Panc1 (cell line): Measurements from ENCODE around the gene IZUMO1. TPM values are rescaled to one million over a fixed set of nuclear protein-coding genes. Genes with fewer than 3 reads are reported as not detected.

Source experiments
- ATAC-seq: fragments of 200-7000 bp; cut with Tn5 transposase; 2 replicates; pipeline ENCODE4 v1.9.1; 2020; ENCODE audit warnings: mild to moderate bottlenecking, moderate library complexity
- BruUV-seq: library from RNA; stranded (reverse); fragments of 400-500 nt; replicated peaks from 2 replicates; lab custom pipeline; 2021; lab: Mats Ljungman, UMichigan
- CTCF ChIA-PET: fragments of 300-600 bp; sonication (Branson Sonifier 250); formaldehyde crosslinking; loops from one replicate; lab custom pipeline; 2022; ENCODE audit warnings: antibody characterized with exemption; lab: Charles Lee
- POLR2A ChIA-PET: fragments of 300-600 bp; sonication (Branson Sonifier 250); formaldehyde crosslinking; loops from one replicate; lab custom pipeline; 2022; ENCODE audit warnings: antibody characterized with exemption; lab: Charles Lee
- DNase-seq: peaks from one replicate; pipeline ENCODE4 v3.0.0-alpha.2; 2010; ENCODE audit warnings: low read depth, low spot score
- H3K27ac ChIP-seq: 2 replicates; pipeline ENCODE4 v1.5.1; 2011; ENCODE audit warnings: mild to moderate bottlenecking, low read length, inconsistent platforms
- H3K27me3 ChIP-seq: fragments of 200-500 bp; sonication (Bioruptor generic); 2 replicates; pipeline ENCODE4 v1.6.0; 2014; ENCODE audit warnings: low read length, inconsistent platforms; ENCODE audit not compliant: control insufficient read depth, insufficient read depth
- H3K36me3 ChIP-seq: fragments of 200-500 bp; sonication (Bioruptor generic); 2 replicates; pipeline ENCODE4 v1.5.1; 2014; ENCODE audit warnings: inconsistent platforms, mild to moderate bottlenecking, low read length, moderate library complexity; ENCODE audit not compliant: control insufficient read depth, insufficient read depth
- H3K4me1 ChIP-seq: 2 replicates; pipeline ENCODE4 v1.5.1; 2011; ENCODE audit warnings: inconsistent platforms, mild to moderate bottlenecking, low read length, moderate library complexity; ENCODE audit not compliant: control insufficient read depth, insufficient read depth
- H3K4me3 ChIP-seq, 2 experiments: 2 replicates each; pipeline ENCODE4 v1.5.1; 2011 to 2012; ENCODE audit warnings: low read depth in 2 of 2, low read length in 2 of 2, mild to moderate bottlenecking in 2 of 2, inconsistent platforms in 1 of 2, moderate library complexity in 1 of 2
- H3K9me3 ChIP-seq: fragments of 200-500 bp; sonication (Bioruptor generic); 2 replicates; pipeline ENCODE4 v1.5.1; 2014; ENCODE audit warnings: low read depth, mild to moderate bottlenecking, inconsistent platforms, low read length, moderate library complexity; ENCODE audit not compliant: control insufficient read depth, insufficient read depth
- POLR2AphosphoS5 ChIP-seq: IDR thresholded peaks from 2 replicates; pipeline ENCODE4 v1.6.1; 2012; ENCODE audit warnings: mild to moderate bottlenecking, low read depth, low read length, moderate library complexity
- SIN3A ChIP-seq: IDR thresholded peaks from 2 replicates; pipeline ENCODE4 v1.6.1; 2012; ENCODE audit warnings: low read depth, mild to moderate bottlenecking, low read length, moderate library complexity, borderline replicate concordance; ENCODE audit not compliant: insufficient read depth
- TCF7L2 ChIP-seq: IDR thresholded peaks from 2 replicates; pipeline ENCODE4 v1.6.1; 2011; ENCODE audit warnings: mild to moderate bottlenecking, low read depth, low read length, inconsistent platforms
- in situ Hi-C: cut with HindIII; loops from 2 replicates; pipeline ENCODE4 v1.10.0; 2016; ENCODE audit warnings: low sequenced_read_pairs, low pct_unique_long_range_greater_than_20kb
- intact Hi-C: fragments of 100-400 bp; cut with micrococcal nuclease; formaldehyde crosslinking; loops from one replicate; pipeline ENCODE4 v1.10.0; 2022; ENCODE audit not compliant: unreplicated experiment
- total RNA-seq: library from RNA; stranded (reverse); gene quantifications from one replicate; pipeline ENCODE4 v1.2.1, GENCODE V29; 2021; ENCODE audit not compliant: unreplicated experiment
- TF ChIP-seq, protein P1 (sequence below), 2 experiments: IDR thresholded peaks; 2 replicates each; pipeline ENCODE4 v1.6.1; 2011 to 2012; ENCODE audit warnings: low read depth in 2 of 2, control low read depth in 1 of 2, low read length in 1 of 2, mild to moderate bottlenecking in 1 of 2, moderate library complexity in 1 of 2; ENCODE audit not compliant: insufficient read depth in 1 of 2
- TF ChIP-seq, protein P2 (sequence below): fragments of 450-650 bp; IDR thresholded peaks from 2 replicates; pipeline ENCODE4 v1.5.1; 2017; ENCODE audit warnings: mild to moderate bottlenecking

The IZUMO1 gene
- total RNA-seq, 1 experiment from 2014 or later = not detected

DNA sequence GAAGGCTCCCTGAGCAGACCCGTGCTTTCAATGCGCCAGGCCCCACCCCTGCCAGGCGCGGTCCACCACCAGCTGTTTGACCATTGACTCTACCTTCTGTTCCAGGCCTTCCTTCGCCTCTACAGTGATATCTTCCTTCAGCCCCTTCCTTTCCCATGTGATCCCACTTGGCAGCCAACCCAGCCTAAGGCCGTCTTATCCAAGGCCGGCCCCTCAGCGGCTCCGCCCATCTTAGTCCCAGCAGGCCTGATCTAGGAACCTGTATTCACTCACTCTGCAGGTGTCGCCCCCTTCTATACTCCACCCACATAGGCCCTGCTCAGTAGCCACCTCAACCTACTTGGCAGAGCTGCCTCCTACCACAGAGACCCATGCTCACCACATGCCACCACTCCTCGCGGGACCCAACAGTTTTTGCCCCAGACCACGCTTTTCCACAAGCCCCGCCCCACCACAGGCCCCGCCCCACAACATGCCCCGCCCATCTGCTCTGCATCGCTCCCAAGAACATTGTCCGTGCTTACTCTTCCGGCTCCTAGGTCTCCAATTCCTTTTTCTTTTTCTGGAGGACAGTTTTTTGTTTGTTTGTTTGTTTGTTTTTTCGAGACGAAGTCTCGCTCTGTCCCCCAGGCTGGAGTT is 9.2 kb downstream of the IZUMO1 start:
- ChIA-PET POLR2A (no interaction called here), CTCF (no interaction called here)
- Histone ChIP-seq H3K27ac (no peak overlapping the region), H3K4me1 (no peaks in the 10 kb centered on the region; the same call in 1 of the 2 replicates), H3K27me3 (no peaks in the 10 kb centered on the region), H3K9me3 (no peaks in the 10 kb centered on the region), H3K36me3 (no peaks in the 10 kb centered on the region), H3K4me3 (no peak overlapping the region)
- DNase-seq = no peak
- ATAC-seq = no peak
- intact Hi-C loops = no loop called here
- in situ Hi-C loops = no loop called here
- TF ChIP-seq, protein P1, sequence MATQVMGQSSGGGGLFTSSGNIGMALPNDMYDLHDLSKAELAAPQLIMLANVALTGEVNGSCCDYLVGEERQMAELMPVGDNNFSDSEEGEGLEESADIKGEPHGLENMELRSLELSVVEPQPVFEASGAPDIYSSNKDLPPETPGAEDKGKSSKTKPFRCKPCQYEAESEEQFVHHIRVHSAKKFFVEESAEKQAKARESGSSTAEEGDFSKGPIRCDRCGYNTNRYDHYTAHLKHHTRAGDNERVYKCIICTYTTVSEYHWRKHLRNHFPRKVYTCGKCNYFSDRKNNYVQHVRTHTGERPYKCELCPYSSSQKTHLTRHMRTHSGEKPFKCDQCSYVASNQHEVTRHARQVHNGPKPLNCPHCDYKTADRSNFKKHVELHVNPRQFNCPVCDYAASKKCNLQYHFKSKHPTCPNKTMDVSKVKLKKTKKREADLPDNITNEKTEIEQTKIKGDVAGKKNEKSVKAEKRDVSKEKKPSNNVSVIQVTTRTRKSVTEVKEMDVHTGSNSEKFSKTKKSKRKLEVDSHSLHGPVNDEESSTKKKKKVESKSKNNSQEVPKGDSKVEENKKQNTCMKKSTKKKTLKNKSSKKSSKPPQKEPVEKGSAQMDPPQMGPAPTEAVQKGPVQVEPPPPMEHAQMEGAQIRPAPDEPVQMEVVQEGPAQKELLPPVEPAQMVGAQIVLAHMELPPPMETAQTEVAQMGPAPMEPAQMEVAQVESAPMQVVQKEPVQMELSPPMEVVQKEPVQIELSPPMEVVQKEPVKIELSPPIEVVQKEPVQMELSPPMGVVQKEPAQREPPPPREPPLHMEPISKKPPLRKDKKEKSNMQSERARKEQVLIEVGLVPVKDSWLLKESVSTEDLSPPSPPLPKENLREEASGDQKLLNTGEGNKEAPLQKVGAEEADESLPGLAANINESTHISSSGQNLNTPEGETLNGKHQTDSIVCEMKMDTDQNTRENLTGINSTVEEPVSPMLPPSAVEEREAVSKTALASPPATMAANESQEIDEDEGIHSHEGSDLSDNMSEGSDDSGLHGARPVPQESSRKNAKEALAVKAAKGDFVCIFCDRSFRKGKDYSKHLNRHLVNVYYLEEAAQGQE (IDR thresholded peaks at IDR 0.05; ENCODE audit: insufficient read depth in 1 of 2, low read depth in 2 of 2, low read length in 1 of 2) = no peak
- TF ChIP-seq TCF7L2 = no peak
- TF ChIP-seq SIN3A = no peak
- no peak for TF ChIP-seq POLR2AphosphoS5
- TF ChIP-seq, protein P2, sequence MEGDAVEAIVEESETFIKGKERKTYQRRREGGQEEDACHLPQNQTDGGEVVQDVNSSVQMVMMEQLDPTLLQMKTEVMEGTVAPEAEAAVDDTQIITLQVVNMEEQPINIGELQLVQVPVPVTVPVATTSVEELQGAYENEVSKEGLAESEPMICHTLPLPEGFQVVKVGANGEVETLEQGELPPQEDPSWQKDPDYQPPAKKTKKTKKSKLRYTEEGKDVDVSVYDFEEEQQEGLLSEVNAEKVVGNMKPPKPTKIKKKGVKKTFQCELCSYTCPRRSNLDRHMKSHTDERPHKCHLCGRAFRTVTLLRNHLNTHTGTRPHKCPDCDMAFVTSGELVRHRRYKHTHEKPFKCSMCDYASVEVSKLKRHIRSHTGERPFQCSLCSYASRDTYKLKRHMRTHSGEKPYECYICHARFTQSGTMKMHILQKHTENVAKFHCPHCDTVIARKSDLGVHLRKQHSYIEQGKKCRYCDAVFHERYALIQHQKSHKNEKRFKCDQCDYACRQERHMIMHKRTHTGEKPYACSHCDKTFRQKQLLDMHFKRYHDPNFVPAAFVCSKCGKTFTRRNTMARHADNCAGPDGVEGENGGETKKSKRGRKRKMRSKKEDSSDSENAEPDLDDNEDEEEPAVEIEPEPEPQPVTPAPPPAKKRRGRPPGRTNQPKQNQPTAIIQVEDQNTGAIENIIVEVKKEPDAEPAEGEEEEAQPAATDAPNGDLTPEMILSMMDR = no peak
- BruUV-seq = no TSS peak

DNA sequence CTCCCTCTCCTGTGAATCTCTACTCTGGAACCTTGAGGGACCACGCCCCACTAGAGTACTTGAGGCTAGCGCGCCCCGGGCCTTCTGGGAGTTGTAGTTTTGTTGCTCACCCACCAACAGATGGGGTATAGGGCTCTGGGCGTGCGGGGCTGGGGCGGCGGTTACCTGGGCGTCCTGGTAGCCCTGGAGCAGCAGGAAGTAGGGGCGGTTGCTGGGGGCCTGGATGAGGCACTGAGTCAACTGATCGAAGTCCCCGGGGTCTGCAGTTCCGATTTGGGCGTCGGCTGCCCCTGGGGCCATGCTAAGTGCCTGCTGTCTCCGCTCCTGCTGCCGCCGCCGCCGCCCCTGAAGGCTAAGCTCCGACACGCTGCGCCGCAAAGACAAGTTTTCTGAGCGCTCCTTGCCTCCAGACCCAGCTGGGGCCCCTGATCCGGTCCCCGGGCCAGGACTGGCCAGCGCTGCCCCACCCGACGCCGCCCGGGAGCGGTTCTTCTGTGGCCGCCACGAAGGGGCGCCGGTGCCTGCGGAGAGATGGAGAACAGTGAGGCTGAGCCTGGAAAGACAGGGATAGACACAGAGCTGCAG is 11.6 kb downstream of the IZUMO1 start:
- no peak for DNase-seq
- ChIA-PET POLR2A (no interaction called here), CTCF (no interaction called here)
- Histone ChIP-seq H3K9me3 (no peaks in the 10 kb centered on the region), H3K36me3 (no peaks in the 10 kb centered on the region), H3K27ac (no peak overlapping the region), H3K4me1 (no peaks in the 10 kb centered on the region), H3K4me3 (no peak overlapping the region), H3K27me3 (no peaks in the 10 kb centered on the region)
- intact Hi-C loops = no loop called here
- in situ Hi-C loops = no loop called here
- no TSS peak for BruUV-seq
- no peak for ATAC-seq
- TF ChIP-seq POLR2AphosphoS5 (no peak), SIN3A (no peak)
- TF ChIP-seq, protein P2 = no peak
- TF ChIP-seq, protein P1 (IDR thresholded peaks at IDR 0.05; ENCODE audit: insufficient read depth in 1 of 2, low read depth in 2 of 2, low read length in 1 of 2) = no peak
